Bronchial epithelial cell (primary cell): ENCODE results near the gene ZAP70. TPM values are rescaled to one million over a fixed set of nuclear protein-coding genes. Genes with fewer than 3 reads are reported as not detected.

Source experiments
- total RNA-seq: library from RNA; depleted of rRNA; stranded (reverse); fragments of >200 nt; gene quantifications from 2 replicates; pipeline ENCODE4 v1.2.1, GENCODE V29; 2014

Gene ZAP70
- total RNA-seq, 1 donor from 2014 or later, result not detected

Other genes starting within 250 kb of the ZAP70 start
- gene ANKRD36B, start 123.7 kb upstream of the ZAP70 start, total RNA-seq, result 11.6 and 14.2 TPM in 2 replicates
- gene COX5B, start 67.5 kb upstream of the ZAP70 start, total RNA-seq, result 416 and 525 TPM in 2 replicates
- 52.9 and 59.2 TPM in 2 replicates for gene ACTR1B, start 49.5 kb upstream of the ZAP70 start, total RNA-seq
- 0.26 and 0.51 TPM in 2 replicates for gene C2orf92, start 43.9 kb upstream of the ZAP70 start, total RNA-seq